Osteocyte (in vitro differentiated cells): ENCODE measurements around the gene RTN4RL1. TPM values are rescaled to one million over a fixed set of nuclear protein-coding genes. Genes with fewer than 3 reads are reported as not detected.
"Not testable (repeated sequence)": the region's sequence is repeated elsewhere in the genome, so short reads cannot be mapped to it uniquely, and the experiment has no call there.

ENCODE experiments used
- DNase-seq: peaks from one replicate; pipeline ENCODE4 v3.0.0; 2021; ENCODE audit warnings: mixed read lengths; ENCODE audit not compliant: unreplicated experiment; ENCODE audit errors: extremely low spot score
- H3K27ac Mint-ChIP-seq: one replicate; pipeline ENCODE4 v1.8.0; 2021; ENCODE audit warnings: mild to moderate bottlenecking, mixed read lengths; ENCODE audit not compliant: unreplicated experiment
- H3K27me3 Mint-ChIP-seq: one replicate; pipeline ENCODE4 v1.8.0; 2021; ENCODE audit warnings: mixed read lengths; ENCODE audit not compliant: unreplicated experiment
- H3K36me3 Mint-ChIP-seq: one replicate; pipeline ENCODE4 v1.8.0; 2021; ENCODE audit warnings: mixed read lengths; ENCODE audit not compliant: unreplicated experiment
- H3K4me1 Mint-ChIP-seq: one replicate; pipeline ENCODE4 v1.8.0; 2021; ENCODE audit warnings: mixed read lengths; ENCODE audit not compliant: unreplicated experiment
- H3K4me3 Mint-ChIP-seq: one replicate; pipeline ENCODE4 v1.8.0; 2021; ENCODE audit warnings: mild to moderate bottlenecking, moderate library complexity, mixed read lengths; ENCODE audit not compliant: unreplicated experiment
- H3K9me3 Mint-ChIP-seq: one replicate; pipeline ENCODE4 v1.8.0; 2021; ENCODE audit warnings: mixed read lengths; ENCODE audit not compliant: unreplicated experiment
- CTCF ChIP-seq: fragments of 200-600 bp; sonication (generic); IDR thresholded peaks from 2 replicates; pipeline ENCODE4 v1.5.0; 2021; ENCODE audit warnings: antibody characterized with exemption, mild to moderate bottlenecking, moderate library complexity
- total RNA-seq: library from RNA; stranded (reverse); gene quantifications from 2 replicates; pipeline ENCODE4 v1.2.1, GENCODE V29; 2021

RTN4RL1 gene
- total RNA-seq, 1 donor from 2014 or later = 3.7 TPM

DNA sequence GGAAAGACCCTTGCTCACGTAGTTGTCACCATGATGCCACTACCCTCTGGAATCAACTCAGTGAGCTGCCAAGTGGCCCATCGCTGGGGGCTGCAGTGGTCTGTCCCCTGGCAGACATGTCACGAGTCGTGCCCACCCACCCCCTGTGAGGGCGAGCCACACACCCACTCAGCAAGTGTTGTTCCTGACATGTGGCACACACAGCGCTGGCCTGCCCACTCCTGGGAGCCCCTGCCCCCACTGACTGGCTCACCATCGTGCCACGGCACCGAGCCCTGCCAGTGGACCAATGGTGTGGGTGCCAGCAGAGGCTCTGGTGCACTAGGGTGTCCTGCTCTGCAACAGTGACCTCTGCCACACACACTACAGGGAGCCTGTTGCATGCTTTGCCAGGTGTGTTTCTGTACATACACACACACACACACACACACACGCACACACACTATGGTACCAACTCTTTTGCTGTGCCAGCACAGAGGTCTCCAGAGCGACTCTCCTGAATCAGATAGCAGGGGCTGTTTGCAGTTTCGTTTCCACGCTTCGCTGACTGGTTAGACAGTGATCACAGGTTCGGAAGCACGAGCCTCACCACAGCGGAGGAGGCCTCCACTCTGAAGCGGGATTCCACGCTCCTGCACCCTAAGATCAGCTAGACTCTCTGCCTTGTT lies 7.7 kb downstream of the RTN4RL1 start:
- Mint-ChIP-seq H3K4me3 (no peak overlapping the region), H3K27ac (no peak overlapping the region), H3K36me3 (no peaks in the 10 kb centered on the region), H3K27me3 (peaks cover 40% of the 10 kb centered on the region), H3K9me3 (no peaks in the 10 kb centered on the region), H3K4me1 (peaks cover 57% of the 10 kb centered on the region)
- no peak for DNase-seq
- TF ChIP-seq CTCF = no peak

DNA sequence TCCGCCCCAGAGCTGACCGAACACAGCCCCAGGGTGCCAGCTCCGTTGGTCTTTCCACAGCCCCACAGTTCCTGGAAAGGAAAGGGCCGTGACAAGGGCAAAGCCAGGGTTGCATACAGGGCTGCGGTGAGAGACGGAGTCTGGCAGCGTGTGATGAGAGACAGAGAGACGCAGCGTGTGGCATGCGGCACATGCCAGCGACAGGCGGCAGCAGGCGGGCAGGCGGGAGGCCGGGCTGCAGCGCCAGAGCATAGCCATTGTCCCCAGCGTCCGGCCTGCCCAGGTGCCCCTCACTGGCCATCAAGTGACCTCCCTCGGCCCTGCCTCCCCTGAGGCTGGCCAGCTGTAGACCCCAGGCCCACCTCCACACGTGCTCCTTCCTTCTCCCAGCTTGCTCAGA lies 8.6 kb downstream of the RTN4RL1 start:
- Mint-ChIP-seq H3K36me3 (no peaks in the 10 kb centered on the region), H3K27me3 (peaks cover 40% of the 10 kb centered on the region), H3K27ac (no peak overlapping the region), H3K9me3 (no peaks in the 10 kb centered on the region), H3K4me1 (peaks cover 66% of the 10 kb centered on the region), H3K4me3 (no peak overlapping the region)
- TF ChIP-seq CTCF = no peak
- no peak for DNase-seq

DNA sequence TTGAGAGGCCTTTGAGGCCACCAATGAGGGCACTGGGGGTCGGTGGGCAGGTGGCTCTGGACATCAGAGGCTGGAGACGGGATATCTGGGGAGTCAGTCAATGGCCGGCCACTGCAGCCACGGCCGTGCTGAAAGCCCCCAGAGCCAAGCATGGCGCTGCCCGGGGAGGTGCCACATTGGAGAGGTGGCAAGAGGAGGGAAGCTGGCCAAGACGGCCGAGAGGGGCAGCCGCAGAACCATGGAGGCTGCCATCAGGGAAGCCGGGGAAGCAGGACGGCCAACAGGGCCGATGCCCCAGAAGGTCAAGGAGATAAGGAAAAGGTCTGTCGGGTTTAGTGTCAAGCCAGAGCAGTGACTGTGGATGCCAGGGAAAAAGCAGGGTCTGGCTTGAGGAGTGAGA lies 9.8 kb downstream of the RTN4RL1 start:
- Mint-ChIP-seq H3K9me3 (no peaks in the 10 kb centered on the region), H3K4me3 (no peak overlapping the region), H3K27ac (no peak overlapping the region), H3K4me1 (peaks cover 65% of the 10 kb centered on the region), H3K27me3 (peaks cover 34% of the 10 kb centered on the region), H3K36me3 (no peaks in the 10 kb centered on the region)
- TF ChIP-seq CTCF = no peak
- DNase-seq = no peak

DNA sequence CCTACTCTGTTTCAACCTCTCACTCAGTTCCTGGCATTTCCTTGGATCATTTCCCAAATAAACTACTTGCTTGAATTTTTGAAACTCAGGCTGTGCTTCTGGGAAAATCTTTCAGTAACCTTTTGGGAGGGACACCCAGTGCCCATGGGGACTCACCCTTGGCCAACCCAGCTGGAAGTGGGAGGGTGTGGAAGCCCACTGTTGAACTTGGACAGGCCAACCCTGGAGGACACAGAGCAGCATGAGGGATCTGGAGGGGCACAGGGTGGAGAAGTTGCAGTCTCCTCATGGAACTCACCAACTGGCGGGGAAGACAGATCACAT lies 11.2 kb downstream of the RTN4RL1 start:
- Mint-ChIP-seq H3K9me3 (no peaks in the 10 kb centered on the region), H3K27me3 (peaks cover 20% of the 10 kb centered on the region), H3K27ac (peak overlapping the region; percentile 52), H3K4me1 (peaks cover 53% of the 10 kb centered on the region), H3K4me3 (no peak overlapping the region), H3K36me3 (no peaks in the 10 kb centered on the region)
- no peak for DNase-seq
- TF ChIP-seq CTCF = no peak

GRCh38 chr17:2013220-2013993 lies 11.7 kb downstream of the RTN4RL1 start:
- Mint-ChIP-seq H3K27ac (peak overlapping the region; percentile 94), H3K4me1 (peaks cover 53% of the 10 kb centered on the region), H3K27me3 (peaks cover 15% of the 10 kb centered on the region)
- not testable (repeated sequence) for H3K4me3 Mint-ChIP-seq, H3K36me3 Mint-ChIP-seq, H3K9me3 Mint-ChIP-seq, DNase-seq
